ENCODE measurements around the gene TMEM150C. TPM values are rescaled to one million over a fixed set of nuclear protein-coding genes. Genes with fewer than 3 reads are reported as not detected.

The TMEM150C gene
- total and polyA plus RNA-seq, 4 donors: 4.8 to 8.7 (median 5.2) TPM

GRCh38 chr4:82515705-82516104, 46.1 kb downstream of the TMEM150C start (continued):
- TF ChIP-seq EGR1 (IDR thresholded peaks at IDR 0.05; ENCODE audit: low read depth in 2 of 2): no peak
- TF ChIP-seq YY1 (IDR thresholded peaks at IDR 0.05): peak; percentile 21
- TF ChIP-seq RAD21 (IDR thresholded peaks at IDR 0.05): peak in 1 of 2 donors; percentile 53
- TF ChIP-seq JUND (IDR thresholded peaks at IDR 0.05): peak in 1 of 2 donors; percentile 29

- Histone ChIP-seq H3K27ac (ENCODE audit: low read depth in 1 of 2, low read length in 2 of 2) (no peak overlapping the region), H3K27me3 (ENCODE audit: control insufficient read depth in 4 of 4, insufficient read depth in 4 of 4, low read length in 3 of 4) (no peaks in the 10 kb centered on the region), H3K9ac (ENCODE audit: low read depth in 1 of 2, low read length in 2 of 2) (no peak overlapping the region), H3K36me3 (ENCODE audit: control insufficient read depth in 4 of 4, insufficient read depth in 3 of 4, low read depth in 1 of 4, low read length in 3 of 4) (no peaks in the 10 kb centered on the region), H3K4me1 (ENCODE audit: control insufficient read depth in 4 of 4, insufficient read depth in 4 of 4, low read length in 3 of 4) (peaks cover 2 to 24% (median 12%) of the 10 kb centered on the region in 4 donors), H3K9me3 (ENCODE audit: control insufficient read depth in 4 of 4, low read length in 3 of 4) (no peaks in the 10 kb centered on the region), H3K4me3 (ENCODE audit: low read depth in 1 of 3, low read length in 3 of 3) (no peak overlapping the region)
- DNase-seq (ENCODE audit: low spot score): no peak
- TF ChIP-seq NR2F2 (IDR thresholded peaks at IDR 0.05): no peak
- peak; percentile 33 for TF ChIP-seq YY1 (IDR thresholded peaks at IDR 0.05)
- TF ChIP-seq CTCF (IDR thresholded peaks at IDR 0.05; ENCODE audit: low read depth, low read length, missing input control): no peak
- no peak for TF ChIP-seq EGR1 (IDR thresholded peaks at IDR 0.05; ENCODE audit: low read depth in 2 of 2)
- TF ChIP-seq HNF4G (IDR thresholded peaks at IDR 0.05): no peak
- no peak for TF ChIP-seq ATF3 (IDR thresholded peaks at IDR 0.05)
- no peak for TF ChIP-seq FOXA2 (IDR thresholded peaks at IDR 0.05)
- no peak for TF ChIP-seq SP1 (IDR thresholded peaks at IDR 0.05)
- TF ChIP-seq JUND (IDR thresholded peaks at IDR 0.05): no peak
- no peak for TF ChIP-seq TAF1 (conservative IDR thresholded peaks at IDR 0.05)
- TF ChIP-seq REST (IDR thresholded peaks at IDR 0.05): no peak
- no peak for TF ChIP-seq ZBTB33 (IDR thresholded peaks at IDR 0.05)
- peak in 1 of 2 donors; percentile 21 for TF ChIP-seq HNF4A (conservative IDR thresholded peaks at IDR 0.05)
- TF ChIP-seq MAX (IDR thresholded peaks at IDR 0.05): no peak
- TF ChIP-seq RXRA (IDR thresholded peaks at IDR 0.05): peak; percentile 18 to 59
- WGBS: 50% methylated on average over 2 of the region's 2 CpGs
These were observed 48.4 kb downstream of the TMEM150C start for GRCh38 chr4:82513382-82513781.

Data from liver (tissue), 9 donors.